Measurements from ENCODE around the gene OR10AG1. TPM values are rescaled to one million over a fixed set of nuclear protein-coding genes. Genes with fewer than 3 reads are reported as not detected.
A peak's percentile ranks its signal among the peaks of the same experiment; 100 is the strongest.

OR10AG1 gene
- total RNA-seq, 2 donors from 2014 or later, result not detected

DNA sequence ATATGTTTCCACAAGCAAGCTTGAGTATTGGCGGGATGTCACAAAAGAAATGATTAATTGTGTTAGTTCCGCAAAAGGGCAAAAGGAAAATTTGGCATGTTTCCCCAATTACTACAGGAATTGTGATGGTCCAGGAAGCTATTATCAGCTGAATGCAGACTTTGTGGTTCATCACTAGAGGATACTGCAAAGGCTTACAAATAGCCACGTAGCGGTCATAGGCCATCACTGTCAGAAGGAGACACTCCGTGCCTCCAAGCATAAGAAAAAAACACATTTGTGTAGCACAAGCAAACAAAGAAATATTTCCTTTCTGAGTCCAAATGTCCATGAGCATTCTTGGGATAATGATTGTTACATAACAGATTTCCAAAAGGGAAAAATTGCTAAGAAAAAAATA is 1.8 kb downstream of the OR10AG1 start:
- no peaks in the 10 kb centered on the region for H3K9me3 ChIP-seq
- no peak overlapping the region for H3K27ac ChIP-seq
- no peaks in the 10 kb centered on the region for H3K4me1 ChIP-seq
- intact Hi-C loops (cut with DNase I), result no loop called here
- DNase-seq, result no peak
- no peaks in the 10 kb centered on the region for H3K27me3 ChIP-seq
- no peak overlapping the region for H3K4me3 ChIP-seq
- no peaks in the 10 kb centered on the region for H3K36me3 ChIP-seq
- H3K9ac ChIP-seq (ENCODE audit: low read depth in 2 of 2, low read length in 2 of 2), result no peak overlapping the region
- TF ChIP-seq, protein P1, sequence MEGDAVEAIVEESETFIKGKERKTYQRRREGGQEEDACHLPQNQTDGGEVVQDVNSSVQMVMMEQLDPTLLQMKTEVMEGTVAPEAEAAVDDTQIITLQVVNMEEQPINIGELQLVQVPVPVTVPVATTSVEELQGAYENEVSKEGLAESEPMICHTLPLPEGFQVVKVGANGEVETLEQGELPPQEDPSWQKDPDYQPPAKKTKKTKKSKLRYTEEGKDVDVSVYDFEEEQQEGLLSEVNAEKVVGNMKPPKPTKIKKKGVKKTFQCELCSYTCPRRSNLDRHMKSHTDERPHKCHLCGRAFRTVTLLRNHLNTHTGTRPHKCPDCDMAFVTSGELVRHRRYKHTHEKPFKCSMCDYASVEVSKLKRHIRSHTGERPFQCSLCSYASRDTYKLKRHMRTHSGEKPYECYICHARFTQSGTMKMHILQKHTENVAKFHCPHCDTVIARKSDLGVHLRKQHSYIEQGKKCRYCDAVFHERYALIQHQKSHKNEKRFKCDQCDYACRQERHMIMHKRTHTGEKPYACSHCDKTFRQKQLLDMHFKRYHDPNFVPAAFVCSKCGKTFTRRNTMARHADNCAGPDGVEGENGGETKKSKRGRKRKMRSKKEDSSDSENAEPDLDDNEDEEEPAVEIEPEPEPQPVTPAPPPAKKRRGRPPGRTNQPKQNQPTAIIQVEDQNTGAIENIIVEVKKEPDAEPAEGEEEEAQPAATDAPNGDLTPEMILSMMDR (IDR thresholded peaks at IDR 0.05), result no peak

DNA sequence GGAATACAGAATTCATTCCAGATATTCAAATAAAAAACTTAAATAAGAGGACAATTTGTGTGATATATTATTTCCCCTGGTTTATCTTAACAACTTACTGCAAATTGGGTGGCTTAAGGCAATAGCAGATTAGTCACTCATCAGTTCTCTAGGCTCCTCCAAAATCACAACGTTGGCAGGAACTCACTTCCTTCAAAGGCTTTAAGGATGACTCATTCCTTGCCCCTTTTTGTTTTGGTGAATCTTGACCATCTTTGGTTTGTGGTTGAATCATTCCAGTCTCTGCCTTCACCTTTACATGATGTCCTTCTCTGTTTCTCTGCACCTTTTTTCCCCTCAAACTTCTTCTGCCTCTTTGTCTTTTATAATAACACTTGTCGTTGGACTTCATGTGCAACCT is 3.4 kb downstream of the OR10AG1 start:
- TF ChIP-seq, protein P1 (IDR thresholded peaks at IDR 0.05), result no peak
- Histone ChIP-seq H3K36me3 (no peaks in the 10 kb centered on the region), H3K4me3 (no peak overlapping the region), H3K4me1 (no peaks in the 10 kb centered on the region), H3K27me3 (no peaks in the 10 kb centered on the region), H3K27ac (no peak overlapping the region), H3K9me3 (no peaks in the 10 kb centered on the region), H3K9ac (ENCODE audit: low read depth in 2 of 2, low read length in 2 of 2) (no peak overlapping the region)
- no peak for DNase-seq
- intact Hi-C loops (cut with DNase I), result no loop called here

DNA sequence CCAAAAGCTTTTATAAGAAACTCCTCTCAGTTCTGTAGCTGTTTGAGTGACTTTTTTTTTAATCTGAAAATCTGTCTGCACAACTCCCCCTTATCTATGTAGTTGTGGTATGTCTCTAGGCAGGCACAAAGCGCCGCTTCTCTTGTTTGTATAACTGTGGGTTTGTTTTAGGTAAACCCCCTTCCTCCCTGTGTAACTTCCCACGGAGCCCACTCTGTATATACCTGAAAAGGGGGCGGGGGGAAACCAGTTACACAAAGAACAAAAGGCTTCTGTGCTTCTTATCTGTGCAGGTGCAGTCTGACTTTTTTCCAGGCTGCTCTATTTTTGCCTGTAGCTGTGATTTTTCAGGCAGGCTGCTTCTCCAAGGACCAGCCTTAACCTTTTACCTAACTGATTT is 13.2 kb downstream of the OR10AG1 start:
- TF ChIP-seq, protein P1 (IDR thresholded peaks at IDR 0.05), result no peak
- Histone ChIP-seq H3K36me3 (no peaks in the 10 kb centered on the region), H3K4me1 (no peaks in the 10 kb centered on the region), H3K4me3 (no peak overlapping the region), H3K9me3 (no peaks in the 10 kb centered on the region), H3K9ac (ENCODE audit: low read depth in 2 of 2, low read length in 2 of 2) (no peak overlapping the region), H3K27ac (no peak overlapping the region), H3K27me3 (no peaks in the 10 kb centered on the region)
- intact Hi-C loops (cut with DNase I), result no loop called here
- no peak for DNase-seq

DNA sequence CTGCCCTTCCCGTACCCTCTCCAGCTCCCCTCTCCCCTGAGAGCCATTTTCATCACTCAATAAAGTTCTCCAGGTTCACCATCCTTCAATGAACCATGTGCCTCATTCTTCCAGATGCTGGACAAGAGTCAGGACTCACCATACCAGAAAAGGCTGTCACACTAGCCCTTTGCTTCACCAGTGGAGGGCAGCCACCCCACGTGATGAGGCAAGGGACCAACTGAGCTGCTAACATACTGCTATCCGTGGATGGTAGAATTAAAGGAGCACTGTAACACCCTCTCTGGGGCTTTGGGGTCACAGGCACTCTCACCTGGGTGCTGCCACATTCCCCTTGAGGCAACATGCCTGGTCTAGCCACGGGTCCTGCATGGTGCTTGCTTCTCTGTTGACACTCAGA is 20.4 kb downstream of the OR10AG1 start:
- Histone ChIP-seq H3K27me3 (no peaks in the 10 kb centered on the region), H3K9me3 (no peaks in the 10 kb centered on the region), H3K4me1 (no peaks in the 10 kb centered on the region), H3K36me3 (no peaks in the 10 kb centered on the region), H3K9ac (ENCODE audit: low read depth in 2 of 2, low read length in 2 of 2) (no peak overlapping the region), H3K4me3 (no peak overlapping the region), H3K27ac (no peak overlapping the region)
- DNase-seq, result no peak
- intact Hi-C loops (cut with DNase I), result loop anchor here (10.0 kb wide), 1 partner anchor 565 kb away; no protein-coding TSS in a partner anchor
- TF ChIP-seq, protein P1 (IDR thresholded peaks at IDR 0.05), result no peak

DNA sequence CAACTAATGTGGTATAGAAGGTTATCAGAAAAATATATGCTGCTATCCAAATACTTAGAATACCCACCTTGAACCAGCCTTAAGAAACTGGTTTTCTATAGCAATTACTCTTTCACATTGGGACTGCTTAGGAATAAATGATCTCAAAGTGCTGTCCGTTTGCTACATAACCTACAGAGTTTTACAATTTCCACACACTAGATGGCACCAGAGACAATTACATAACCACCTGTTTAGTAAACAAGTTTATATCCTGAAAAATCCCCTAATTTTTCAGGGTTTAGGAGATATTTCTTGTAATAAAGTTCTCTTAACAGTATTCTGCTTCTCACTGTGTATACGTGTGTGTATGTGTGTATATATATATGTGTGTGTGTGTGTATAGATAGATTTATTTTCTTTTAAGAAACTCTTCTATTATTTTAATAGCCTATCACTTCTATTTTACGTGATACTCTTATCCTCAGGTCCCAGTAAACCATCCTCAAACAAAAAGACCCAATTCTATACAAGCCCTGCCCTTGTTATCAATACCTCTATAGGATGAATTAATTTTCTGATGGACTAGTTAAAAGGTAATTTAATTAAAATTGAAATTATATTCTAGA is 26.9 kb downstream of the OR10AG1 start:
- Histone ChIP-seq H3K4me1 (no peaks in the 10 kb centered on the region), H3K36me3 (no peaks in the 10 kb centered on the region), H3K4me3 (no peak overlapping the region), H3K9ac (ENCODE audit: low read depth in 2 of 2, low read length in 2 of 2) (no peak overlapping the region), H3K9me3 (no peaks in the 10 kb centered on the region), H3K27ac (no peak overlapping the region), H3K27me3 (no peaks in the 10 kb centered on the region)
- no peak for DNase-seq
- TF ChIP-seq, protein P1 (IDR thresholded peaks at IDR 0.05), result peak; percentile 39
- intact Hi-C loops (cut with DNase I), result loop anchor here (5.0 to 10.0 kb wide), 2 partner anchors 572 to 839 kb away; no protein-coding TSS in a partner anchor
